HPDE6-E6E7 (cell line): ENCODE measurements around the gene VARS2.

ENCODE experiments used
- DNase-seq: peaks from one replicate; pipeline ENCODE4 v3.0.0; 2011; ENCODE audit warnings: missing footprints; ENCODE audit errors: extremely low spot score

The VARS2 gene

DNA sequence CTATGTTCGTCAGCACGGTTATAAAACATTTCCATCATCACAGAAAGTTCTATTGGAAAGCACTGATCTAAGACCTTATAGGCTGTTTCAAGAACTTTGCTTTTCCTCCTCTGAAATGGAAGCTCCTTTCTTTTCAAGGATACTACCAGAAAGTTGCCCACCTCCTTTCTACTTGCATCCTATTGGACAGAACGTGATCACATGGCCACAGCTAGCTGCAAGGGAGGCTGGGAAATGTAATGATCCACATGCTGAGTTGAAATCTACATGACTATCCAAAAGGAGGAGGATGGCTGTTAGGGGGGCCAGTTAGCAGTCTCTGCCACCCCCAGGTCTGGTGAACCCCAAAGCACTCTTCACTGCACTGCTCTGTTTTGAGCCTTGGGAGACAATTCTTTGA is 14.6 kb downstream of the VARS2 start:
- DNase-seq = no peak

DNA sequence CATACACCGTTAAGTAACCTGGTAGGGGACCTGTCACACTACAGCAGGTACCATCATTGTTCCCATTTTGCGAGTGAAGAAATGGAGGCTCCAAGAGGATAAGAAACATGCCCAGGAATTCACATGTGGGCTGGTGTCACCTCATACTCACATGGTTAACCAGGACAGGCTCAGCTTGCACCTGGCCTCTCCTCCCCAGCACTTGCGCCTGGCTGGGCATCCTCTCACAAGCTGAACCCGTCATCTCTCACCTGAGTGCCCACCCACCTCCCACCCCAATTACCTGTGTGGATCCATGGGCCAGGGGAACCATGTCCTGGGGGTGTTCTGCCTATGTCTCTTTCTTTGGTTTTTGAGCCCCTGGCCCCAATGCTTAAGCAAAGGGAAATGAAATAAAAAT is 16.5 kb downstream of the VARS2 start:
- DNase-seq = no peak

- DNase-seq = no peak
These were observed 17.2 kb downstream of the VARS2 start for GRCh38 chr6:30931272-30931671.

GRCh38 chr6:30931969-30932645 is 18.1 kb downstream of the VARS2 start, which contains the start of gene SFTA2:
Gene SFTA2, minus strand, starts transcription at chr6:30932170. Its CDS starts 74 bp downstream, at chr6:30932096.
- DNase-seq = no peak

- no peak for DNase-seq
These were observed 18.8 kb downstream of the VARS2 start for GRCh38 chr6:30932665-30933365.

- no peak for DNase-seq
These were observed 21.0 kb downstream of the VARS2 start for GRCh38 chr6:30935018-30935417.

DNA sequence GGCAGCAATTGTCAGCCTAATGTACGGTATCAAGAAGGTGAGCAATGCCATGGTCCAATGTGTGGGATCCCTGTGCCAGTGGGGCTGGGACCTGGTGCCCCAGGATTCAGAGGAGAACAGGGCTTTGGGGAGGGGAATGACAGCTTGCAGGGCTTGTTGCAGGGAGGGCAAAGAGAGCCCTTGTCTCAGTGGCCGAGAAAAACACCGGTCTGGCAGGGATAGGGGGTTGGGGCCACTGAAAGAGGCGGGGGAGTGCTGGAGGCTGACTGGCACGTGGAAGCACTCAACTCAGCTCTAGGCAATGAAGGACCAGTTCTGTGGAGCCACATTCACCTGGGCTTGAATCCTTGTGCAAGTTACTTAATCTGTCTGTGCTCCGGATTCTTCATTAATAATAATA is 23.2 kb downstream of the VARS2 start:
- DNase-seq = no peak

- DNase-seq = no peak
These were observed 24.7 kb downstream of the VARS2 start for GRCh38 chr6:30938730-30939129.

- DNase-seq = no peak
These were observed 25.4 kb downstream of the VARS2 start for GRCh38 chr6:30939473-30939872.

- DNase-seq = no peak
These were observed 26.4 kb downstream of the VARS2 start, which contains the start of gene MUCL3 for GRCh38 chr6:30940361-30940986. Gene MUCL3, plus strand, starts transcription at chr6:30940973. Its CDS starts 27 bp downstream, at chr6:30941000.

DNA sequence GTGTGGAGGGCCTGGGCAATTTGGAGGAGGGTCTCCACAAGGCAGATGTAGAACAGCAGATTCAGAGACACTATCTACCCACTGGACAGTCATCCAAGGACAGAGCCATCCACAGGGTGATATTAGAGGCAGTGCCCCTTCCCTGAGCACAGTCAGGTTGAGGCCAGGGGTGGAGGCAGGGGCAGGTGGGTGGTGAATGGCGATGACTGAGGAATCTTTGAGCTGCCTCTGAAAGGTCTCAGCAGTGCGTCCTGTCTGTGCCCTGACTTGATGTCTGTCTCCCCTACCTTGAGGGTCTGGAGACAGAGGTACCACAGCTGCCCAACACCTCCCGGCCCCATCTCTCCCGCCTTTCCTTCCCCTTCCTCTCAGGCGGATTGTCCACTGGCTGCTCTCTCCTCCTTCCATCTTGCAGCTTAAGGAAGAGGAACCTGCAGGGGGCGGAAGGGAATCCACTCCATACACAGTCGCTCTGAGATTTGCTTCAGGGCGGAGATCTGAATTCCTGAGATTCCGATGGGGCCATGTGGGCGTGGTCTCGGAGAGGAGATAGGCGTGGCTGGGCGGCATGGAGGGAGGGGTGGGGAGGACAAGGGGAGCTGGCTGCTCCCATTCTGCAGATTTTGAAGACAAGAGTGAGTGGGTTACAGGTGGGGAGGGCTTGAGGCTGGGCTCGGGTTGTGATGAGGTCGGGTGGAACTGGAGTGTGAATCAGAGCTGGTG is 28.5 kb downstream of the VARS2 start:
- DNase-seq = peak; percentile 76

- no peak for DNase-seq
These were observed 30.0 kb downstream of the VARS2 start for GRCh38 chr6:30944051-30944450.

- DNase-seq = no peak
These were observed 31.2 kb downstream of the VARS2 start for GRCh38 chr6:30945281-30945680.

DNA sequence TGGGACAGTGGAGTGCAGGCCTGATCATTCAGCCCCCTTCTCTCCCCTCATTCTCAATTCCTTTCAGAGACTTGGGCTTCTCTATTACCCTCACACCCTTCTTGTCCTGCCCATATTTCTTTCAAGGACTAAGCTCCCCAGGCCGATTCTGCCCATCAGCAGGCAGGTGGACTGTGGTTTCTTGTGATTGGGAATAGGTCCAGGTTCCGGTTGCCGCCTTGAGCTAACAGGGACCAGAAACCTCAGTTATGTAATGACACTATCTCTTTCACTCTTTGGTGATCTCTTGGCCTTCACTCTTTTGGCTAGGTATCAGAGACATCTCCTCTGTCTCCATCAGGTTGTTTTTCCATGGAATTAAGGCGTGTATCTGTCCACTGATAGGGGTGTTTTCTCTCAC is 33.2 kb downstream of the VARS2 start:
- DNase-seq = no peak

- DNase-seq = no peak
These were observed 34.8 kb downstream of the VARS2 start for GRCh38 chr6:30948811-30949210.

DNA sequence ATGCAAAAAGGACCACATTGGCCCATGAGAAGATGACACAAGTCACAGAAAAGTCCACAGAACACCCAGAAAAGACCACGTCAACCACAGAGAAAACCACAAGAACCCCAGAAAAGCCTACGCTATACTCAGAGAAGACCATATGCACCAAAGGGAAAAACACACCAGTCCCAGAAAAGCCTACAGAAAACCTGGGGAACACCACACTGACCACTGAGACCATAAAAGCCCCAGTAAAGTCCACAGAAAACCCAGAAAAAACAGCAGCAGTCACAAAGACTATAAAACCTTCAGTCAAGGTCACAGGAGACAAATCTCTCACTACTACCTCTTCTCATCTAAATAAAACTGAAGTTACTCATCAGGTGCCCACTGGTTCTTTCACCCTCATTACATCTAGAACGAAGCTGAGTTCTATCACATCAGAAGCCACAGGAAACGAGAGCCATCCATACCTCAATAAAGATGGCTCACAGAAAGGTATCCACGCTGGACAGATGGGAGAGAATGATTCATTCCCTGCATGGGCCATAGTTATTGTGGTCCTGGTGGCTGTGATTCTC is 38.0 kb downstream of the VARS2 start:
- DNase-seq = no peak

- no peak for DNase-seq
These were observed 40.8 kb downstream of the VARS2 start for GRCh38 chr6:30954631-30955366.

DNA sequence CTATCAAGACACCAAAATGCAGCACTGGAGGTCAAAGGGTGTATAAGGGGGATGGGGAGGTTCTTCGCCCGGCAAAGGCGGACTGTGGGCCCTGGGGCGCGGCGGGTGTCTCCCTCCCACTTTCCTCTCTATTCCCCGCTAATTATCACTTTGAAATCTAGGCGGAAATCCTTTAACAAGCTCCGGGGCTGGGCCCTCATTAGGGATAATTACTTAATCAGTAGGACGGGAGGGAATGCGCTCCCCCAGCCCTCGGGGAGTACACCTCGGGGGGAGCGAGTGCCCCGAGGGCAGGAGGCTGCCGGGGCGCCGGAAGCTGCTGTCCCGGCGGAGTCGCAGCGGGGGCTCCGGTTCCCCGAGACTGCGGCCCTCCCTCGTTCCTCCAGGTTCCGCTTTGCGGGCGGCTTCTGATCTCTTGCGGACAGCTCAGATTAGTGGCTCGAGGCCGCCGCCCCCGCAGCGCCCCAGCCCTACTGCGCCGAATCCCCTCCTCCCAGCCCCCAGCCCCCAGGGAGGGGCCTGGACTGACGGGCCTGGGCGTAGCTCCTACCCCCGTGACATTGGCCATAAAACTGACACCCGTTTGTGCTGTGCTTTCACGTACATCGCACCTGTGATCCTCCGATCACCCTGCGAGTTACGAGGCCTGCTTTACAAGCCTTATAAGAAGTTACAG is 41.5 kb downstream of the VARS2 start:
- DNase-seq = no peak

- no peak for DNase-seq
These were observed 43.7 kb downstream of the VARS2 start for GRCh38 chr6:30957716-30958115.

GRCh38 chr6:30960907-30961673 is 47.1 kb downstream of the VARS2 start:
- DNase-seq = no peak
